HG03025 (cell line): ENCODE results near the gene SULT1A1.
"Not testable (repeated sequence)": the region's sequence is repeated elsewhere in the genome, so short reads cannot be mapped to it uniquely, and the experiment has no call there.

ENCODE experiments used
- ATAC-seq: cut with Tn5 transposase; IDR thresholded peaks from one replicate; pipeline ENCODE4 v1.9.1; 2021; ENCODE audit warnings: mild to moderate bottlenecking, moderate library complexity; ENCODE audit not compliant: unreplicated experiment, low FRiP score

SULT1A1 gene

DNA sequence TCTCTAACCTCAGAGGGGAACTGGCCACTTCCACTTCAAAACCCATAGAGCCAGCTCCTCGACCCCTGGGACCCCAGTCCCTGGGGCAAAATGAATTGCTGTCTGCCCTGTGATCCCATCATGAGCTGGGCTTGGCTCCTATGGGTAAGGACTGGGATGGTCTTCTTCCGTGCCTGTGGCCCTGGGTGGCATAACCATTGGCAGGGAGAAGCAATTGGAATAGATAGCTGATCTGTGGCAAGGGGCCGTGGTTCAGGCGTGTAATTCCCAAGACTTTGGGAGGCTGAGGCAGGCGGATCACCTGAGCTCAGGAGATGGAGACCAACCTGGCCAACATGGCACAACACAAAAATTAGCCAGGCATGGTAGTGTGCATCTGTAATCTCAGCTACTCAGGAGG is 17.3 kb downstream of the SULT1A1 start:
- ATAC-seq = no peak

- no peak for ATAC-seq
Observed at GRCh38 chr16:28591355-28591754, 18.5 kb downstream of the SULT1A1 start.

GRCh38 chr16:28590384-28591340 is 19.2 kb downstream of the SULT1A1 start:
- ATAC-seq = no peak

DNA sequence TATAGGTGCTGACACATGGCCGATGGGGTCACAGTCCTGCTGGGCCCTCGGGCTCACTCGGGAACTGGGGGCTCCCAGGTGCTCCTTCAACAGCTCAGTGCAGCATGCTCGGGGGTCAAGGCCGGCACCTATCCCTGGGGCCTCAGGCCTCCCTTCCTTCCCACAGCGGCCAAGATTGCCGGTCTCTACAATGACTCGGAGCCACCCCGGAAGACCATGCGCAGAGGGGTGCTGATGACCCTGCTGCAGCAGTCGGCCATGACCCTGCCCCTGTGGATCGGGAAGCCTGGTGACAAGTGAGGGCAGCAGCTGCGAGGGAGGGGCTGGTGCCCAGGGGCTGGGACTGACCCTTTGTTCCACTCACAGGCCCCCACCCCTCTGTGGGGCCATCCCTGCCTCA is 19.9 kb downstream of the SULT1A1 start:
- ATAC-seq = no peak

- ATAC-seq = no peak
Observed at GRCh38 chr16:28589069-28589468, 20.8 kb downstream of the SULT1A1 start.

- ATAC-seq = no peak
Observed at GRCh38 chr16:28587386-28587785, 22.5 kb downstream of the SULT1A1 start.

DNA sequence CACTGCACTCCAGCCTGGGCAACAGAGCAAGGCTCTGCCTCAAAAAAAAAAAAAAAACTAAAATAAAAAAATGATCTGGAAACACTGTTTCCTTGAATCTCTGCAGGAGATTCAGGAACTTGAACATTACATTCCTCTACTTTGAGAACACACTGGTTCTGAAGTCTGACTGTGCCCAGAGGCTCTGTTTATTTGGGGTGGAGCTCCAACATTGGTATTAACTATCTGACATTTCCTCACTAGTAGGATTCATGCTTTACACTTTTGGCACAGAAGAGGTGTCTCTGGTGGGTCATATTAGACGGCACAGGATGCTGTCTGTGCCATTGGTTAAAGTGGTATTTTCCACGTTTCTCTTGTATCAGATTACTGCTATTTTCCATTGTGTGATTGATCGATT is 23.4 kb downstream of the SULT1A1 start:
- no peak for ATAC-seq

DNA sequence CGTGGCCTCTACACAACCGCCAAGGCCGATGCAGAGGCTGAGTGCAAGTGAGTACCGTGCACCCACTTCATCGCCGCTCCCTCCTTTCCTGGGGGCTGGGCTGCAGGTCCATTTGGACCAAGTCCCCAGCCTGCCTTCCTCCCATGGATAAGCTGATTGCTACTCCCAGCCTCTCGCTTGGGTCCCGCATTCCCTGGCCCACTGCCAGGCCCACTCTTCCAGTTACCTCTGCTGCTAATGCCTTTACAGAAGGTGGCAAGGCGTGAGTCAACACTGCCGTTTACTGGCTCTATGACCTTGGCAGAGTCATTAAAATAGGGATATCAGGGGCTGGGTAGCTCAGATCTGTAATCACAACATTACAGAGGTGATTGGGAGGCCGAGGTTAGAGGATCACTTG is 24.2 kb downstream of the SULT1A1 start:
- no peak for ATAC-seq

DNA sequence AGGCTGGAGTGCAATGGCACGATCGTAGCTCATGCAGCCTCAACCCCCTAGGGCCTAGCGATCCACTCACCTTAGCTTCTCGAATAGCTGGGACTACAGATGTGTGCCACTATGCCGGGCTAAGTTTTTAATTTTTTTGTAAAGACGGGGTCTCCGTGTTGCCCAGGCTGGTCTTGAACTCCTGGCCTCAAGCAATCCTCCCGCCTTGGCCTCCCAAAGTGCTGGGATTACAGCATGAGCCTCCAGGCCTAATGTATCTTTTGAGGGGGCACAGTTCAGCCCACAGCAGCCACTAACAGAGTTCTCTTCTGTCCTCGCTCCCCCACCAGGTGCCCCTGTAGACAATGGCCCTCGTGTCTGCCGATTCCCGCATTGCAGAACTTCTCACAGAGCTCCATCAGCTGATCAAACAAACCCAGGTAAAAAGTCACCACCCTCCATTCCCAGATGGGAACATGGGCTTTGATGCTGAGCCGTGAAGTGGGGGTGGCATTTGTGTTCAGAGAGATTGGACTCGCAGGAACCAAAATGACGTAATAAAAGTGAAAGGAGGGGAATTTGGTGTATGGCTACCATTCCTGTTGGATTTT is 29.0 kb downstream of the SULT1A1 start:
- no peak for ATAC-seq

- no peak for ATAC-seq
Observed at GRCh38 chr16:28575446-28576109, 34.3 kb downstream of the SULT1A1 start.

DNA sequence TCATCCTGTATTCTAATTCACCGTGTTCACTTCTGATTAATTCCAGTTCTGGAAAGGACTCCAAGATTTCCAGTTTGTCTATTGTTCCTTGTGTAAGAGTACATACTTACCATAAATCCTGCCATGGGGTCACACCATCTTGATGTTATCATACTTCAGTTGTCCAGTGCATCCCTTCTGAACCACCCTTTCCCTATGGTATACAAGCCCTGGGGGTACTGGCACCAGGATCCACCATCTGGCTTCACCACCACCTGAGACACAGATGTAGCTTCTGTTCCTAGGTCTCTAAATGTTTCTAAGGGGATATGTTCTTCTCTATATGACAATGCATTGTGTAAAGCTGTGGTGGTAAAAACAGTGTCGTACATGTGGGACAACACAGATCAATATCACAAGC is 34.9 kb downstream of the SULT1A1 start:
- no peak for ATAC-seq

DNA sequence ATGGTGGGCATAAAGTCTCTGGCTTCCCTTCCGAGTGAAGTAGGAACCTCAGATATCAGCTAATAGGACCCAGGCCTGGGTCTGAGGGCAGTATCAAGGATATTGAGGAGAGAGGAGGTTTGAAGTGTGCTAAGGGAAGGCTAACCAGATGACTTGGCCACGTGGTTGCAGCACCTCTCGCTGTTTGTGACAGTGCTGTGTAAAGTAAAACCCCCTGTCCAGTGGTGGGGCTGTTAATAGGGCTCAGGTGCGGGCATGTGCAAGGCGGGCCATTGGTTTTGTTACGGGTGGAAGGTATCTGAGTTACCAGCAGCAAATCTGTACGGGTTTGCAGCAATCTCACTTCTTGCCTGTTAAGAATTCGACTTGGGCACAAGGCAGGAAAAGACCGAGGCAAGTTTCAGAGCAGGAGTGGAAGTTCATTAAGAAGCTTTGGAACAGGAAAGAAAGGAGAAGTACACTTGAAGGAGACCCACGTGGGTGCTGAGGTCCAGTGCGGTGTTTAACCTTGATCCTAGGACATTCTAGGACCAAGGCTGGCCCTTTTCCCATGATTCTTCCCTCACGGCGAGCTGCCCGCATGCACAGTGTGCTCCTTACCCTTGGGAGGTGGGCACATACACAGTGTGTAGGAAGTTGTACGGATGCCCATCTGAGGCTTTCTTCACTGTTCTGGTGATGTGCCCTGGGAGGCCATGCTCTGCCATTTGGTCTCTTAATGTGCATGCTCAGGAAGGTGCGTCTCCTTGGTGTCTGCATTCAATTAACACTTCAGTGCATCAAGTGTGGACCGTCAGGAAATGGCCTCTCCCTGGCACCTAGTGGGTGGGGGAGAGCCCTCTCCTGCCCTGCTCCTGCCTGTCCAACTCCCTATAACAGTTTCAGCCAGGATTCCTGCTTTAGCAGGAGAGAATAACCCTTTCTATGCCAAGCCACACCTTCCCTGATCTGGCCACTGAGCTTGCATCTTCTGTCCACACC is 35.8 kb downstream of the SULT1A1 start:
- ATAC-seq = no peak

DNA sequence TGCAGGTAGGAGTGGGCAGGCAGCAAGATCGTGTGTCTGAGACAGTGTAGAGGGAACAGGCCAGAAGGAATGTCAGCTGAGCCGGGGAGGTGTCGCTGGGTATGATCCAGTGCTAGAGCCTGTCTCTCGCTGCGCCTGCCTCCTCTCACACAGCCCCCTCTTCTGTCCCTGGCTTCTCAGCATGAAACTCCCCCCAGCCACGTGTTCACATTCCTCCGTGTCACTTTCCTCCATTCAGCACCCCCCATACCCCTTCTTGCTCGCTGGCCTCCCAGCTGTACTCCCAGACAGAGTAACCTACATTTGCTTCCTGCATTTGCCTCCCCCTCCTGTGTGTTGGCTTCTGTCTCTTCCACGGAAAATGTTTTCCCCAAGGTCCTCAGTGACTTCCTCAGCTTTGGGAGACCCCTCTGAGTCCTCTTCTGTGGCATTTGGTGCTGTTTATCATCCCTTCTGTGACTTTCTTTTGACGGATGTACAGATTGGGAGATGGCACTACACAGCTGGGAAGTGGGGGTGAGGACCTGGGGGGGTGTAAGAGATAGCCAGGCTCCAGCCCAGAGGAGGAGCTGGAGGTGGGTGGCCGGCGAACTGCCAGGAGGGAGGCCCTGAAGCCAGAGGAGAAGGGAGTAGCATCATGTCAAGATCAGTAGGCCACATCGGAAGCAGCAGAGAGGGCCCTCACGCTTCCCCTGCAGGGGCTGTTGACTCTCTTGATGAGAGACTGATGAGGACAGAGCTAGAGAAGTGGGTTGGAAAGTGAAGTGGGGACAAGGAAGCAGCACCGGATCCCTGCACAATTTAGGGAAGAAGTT is 36.9 kb downstream of the SULT1A1 start:
- no peak for ATAC-seq

DNA sequence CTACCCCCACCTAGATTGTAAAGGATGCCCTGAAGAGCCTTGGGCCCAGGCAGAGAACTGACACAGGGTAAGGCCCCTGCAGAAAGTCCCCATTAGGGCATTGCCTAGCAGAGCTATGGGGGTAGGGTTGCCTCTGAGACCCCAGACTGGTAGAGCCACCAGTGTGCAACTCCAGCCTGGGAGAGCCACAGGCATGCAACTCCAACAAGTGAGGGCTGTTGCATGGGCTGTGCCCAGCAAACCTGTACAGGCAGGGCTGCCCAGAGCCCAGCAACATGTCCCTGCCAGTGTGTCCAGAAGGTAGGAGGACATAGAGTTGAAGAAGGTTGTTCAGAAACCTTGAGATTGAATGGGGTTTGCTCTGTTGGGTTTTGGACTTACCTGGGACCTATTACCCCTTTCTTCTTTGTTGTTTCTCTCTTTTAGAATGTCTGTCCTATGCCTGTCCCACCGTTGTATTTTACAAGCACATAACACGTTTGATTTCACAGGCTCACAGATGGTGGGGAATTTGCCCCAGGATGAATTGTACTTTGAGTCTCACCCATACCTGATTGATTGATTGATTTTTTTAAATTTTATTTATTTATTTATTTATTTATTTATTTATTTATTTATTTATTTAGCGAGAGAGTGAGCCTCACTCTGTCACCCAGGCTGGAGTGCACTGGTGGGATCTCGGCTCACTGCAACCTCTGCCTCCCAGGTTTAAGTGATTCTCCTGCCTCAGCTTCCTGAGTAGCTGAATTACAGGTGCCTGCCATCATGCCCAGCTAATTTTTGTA is 39.7 kb downstream of the SULT1A1 start:
- no peak for ATAC-seq

DNA sequence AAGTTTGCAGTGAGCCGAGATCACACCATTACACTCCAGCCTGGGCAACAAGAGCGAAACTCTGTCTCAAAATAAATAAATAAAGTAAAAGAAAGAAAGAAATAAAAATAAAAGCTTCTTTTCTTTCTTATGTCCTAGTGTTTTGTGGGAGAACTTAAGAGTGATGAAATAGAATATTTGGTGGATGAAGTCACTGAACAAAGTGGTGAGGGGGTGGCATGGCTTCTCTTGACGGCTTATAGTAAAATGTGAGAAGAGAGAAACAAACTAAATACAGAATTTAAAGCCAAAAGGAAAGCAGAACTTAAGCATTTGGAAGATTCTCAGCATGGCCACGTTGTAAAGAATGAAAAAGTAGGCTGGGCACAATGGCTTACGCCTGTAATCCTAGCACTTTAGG is 40.8 kb downstream of the SULT1A1 start:
- no peak for ATAC-seq

DNA sequence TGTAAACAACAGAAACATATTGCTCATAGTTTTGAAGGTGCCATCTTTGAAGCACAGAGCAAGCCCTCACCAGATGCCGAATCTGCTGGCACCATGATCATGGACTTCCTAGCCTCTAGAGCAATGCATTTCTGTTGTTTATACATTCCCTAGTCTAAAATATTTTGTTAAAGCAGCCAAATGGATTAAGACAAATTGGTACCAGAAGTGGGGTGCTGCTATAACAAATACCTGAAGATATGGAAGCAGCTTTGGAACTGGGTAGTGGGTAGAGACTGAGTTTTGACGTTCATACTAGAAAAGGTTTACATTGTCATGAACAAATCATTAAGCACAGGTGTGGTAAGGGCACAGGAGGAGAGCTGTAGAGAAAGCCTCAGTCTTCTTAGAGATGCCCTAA is 42.6 kb downstream of the SULT1A1 start:
- no peak for ATAC-seq

DNA sequence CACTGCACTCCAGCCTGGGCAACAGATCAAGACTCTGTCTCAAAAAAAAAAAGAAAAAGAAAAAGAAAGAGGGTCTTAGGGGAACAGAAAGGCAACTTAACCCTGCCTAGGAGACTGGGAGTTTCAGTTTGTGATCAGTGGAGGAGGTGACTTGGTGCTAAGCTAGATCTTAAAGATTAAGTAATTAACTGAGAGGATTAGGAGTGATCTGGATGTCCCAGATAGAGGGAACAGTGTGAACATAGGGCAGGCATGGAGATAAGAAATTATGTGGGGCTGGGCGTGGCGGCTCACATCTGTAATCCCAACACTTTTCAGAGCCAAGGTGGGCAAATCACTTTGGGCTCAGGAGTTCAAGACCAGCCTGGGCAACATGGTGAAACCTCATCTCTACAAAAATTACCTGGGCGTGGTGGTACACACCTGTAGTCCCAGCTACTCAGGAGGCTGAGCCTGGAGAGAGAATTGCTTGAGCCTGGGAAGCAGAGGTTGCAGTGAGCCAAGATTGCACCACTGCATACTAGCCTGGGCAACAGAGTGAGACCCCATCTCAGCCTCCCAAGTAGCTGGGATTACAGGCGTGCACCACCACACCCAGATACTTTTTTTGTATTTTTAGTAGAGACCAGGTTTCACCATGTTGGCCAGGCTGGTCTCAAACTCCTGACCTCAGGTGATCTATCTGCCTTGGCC is 43.5 kb downstream of the SULT1A1 start:
- ATAC-seq = not testable (repeated sequence)

GRCh38 chr16:28563218-28563617 is 46.6 kb downstream of the SULT1A1 start:
- ATAC-seq = no peak
